GM18505 (cell line): ENCODE data around the gene FAM120AOS.

Experiments used
- ATAC-seq: cut with Tn5 transposase; IDR thresholded peaks from one replicate; pipeline ENCODE4 v1.9.1; 2021; ENCODE audit not compliant: unreplicated experiment
- POLR2A ChIP-seq: IDR thresholded peaks from 4 replicates; pipeline ENCODE4 v1.6.1; 2011; ENCODE audit warnings: borderline replicate concordance; ENCODE audit not compliant: insufficient read depth, insufficient read length; ENCODE audit errors: extremely low read depth

The FAM120AOS gene

GRCh38 chr9:93477397-93477796, 24.0 kb upstream of the FAM120AOS start:
- no peak for ATAC-seq
- no peak for TF ChIP-seq POLR2A

DNA sequence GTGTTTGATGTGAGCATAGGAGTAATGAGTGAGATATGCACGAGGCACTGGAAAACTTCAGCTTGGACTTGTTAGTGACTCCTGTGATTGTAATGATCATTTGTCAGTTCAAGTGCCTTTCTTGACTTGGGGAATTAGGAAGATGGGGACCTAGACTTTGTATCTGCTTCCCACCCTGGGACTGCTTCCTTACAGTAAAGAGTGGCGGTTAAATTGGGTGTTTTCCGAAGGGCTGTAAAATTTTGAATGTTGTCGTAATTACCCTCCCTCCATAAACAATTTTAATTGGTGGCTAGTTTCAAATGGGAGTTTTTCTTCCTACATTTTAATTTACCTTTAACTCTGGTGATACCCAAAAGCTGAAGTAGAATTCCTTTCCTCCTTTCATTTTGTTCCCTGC, 23.5 kb upstream of the FAM120AOS start:
- no peak for TF ChIP-seq POLR2A
- no peak for ATAC-seq

DNA sequence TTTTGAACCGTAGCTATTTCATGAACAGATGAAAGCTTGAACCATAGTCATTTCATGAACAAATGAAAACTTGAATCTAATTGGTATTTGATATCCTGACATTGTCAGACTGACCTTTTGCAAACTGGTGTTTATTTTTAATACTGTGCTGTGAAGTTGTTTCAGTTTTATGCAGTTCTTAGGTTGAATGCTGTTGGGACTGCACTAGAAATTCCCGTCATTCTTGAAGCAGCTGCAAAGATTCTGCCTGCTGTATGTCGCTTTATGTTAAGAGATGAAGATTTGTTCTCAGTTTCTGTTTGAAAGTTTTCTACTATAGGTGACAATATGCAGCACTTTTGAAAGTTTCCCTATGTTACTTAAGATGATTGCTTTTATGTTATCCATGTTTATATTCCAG, 22.5 kb upstream of the FAM120AOS start:
- no peak for ATAC-seq

DNA sequence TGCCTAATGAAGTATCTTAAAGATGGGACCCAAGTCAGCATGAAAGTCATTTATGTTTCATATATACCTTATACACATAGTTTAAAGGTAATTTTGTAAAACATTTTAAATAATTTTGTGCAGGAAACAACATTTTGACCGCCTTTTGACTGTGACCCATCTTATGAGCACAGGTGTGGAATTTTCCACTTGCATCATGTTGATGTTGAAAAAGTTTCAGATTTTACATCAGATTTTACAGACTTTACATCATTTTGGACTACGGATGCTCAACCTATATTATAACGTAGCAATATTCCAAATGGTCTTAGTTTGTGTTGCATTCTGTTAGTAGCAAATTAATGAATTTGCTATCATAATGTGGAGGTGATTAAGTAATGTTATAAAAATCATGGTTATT, 21.7 kb upstream of the FAM120AOS start:
- ATAC-seq: no peak
- no peak for TF ChIP-seq POLR2A

More for the DNA sequence above, 22.5 kb upstream of the FAM120AOS start:
- TF ChIP-seq POLR2A: no peak

DNA sequence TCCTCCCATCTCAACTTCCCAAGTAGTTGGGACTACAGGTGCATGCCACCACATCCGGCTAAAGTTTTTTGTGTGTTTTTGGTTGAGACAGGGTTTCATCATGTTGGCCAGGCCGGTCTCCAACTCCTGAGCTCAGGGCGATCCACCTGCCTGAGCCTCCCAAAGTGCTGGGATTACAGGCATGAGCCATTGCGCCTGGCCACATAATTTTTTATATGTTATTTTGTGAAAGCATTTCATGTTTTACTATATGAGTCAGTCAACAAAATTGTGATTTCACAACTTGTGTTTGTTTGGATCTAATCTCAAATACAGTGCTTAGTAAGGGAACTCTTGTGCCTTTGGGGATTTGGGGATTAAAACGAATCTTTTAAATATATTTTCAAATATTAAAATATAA, 20.0 kb upstream of the FAM120AOS start:
- no peak for TF ChIP-seq POLR2A

GRCh38 chr9:93471124-93471523, 17.7 kb upstream of the FAM120AOS start:
- no peak for TF ChIP-seq POLR2A
- ATAC-seq: no peak

More for the DNA sequence above, 20.0 kb upstream of the FAM120AOS start:
- no peak for ATAC-seq

GRCh38 chr9:93470391-93470790, 17.0 kb upstream of the FAM120AOS start:
- no peak for ATAC-seq
- no peak for TF ChIP-seq POLR2A

DNA sequence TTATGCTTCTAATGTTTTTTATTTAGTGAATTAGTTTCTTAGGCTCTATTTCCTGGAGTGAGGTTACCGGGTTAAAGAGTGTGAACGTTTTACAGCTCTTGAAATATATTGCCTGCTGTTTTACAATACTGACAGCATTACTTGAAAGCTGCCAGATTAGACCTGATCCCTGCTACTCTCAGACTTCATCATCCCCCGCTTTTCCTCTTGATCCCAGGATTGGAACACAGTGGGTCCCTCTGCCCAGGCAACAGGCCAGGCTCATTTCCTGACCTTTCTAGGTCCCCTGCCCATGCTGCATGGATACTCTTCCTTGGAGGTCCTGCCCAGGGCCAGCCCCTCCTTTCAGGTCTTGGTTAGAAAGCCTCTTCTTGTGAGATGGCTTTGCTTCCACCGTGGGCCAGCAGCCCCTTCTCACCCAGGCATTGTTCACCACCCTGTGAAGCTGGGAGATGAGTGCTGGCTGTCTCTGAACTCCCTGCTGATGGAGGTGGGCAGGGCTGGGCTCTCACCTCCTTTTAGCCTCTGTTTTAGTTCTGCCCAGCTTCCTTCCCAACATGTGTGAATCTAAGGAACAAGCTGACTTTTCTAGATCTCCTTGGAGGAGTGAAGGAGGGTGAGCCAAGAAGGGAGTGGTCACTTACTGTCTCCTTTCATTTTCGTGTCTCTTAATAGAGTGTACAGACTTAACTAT, 15.5 kb upstream of the FAM120AOS start:
- no peak for TF ChIP-seq POLR2A

DNA sequence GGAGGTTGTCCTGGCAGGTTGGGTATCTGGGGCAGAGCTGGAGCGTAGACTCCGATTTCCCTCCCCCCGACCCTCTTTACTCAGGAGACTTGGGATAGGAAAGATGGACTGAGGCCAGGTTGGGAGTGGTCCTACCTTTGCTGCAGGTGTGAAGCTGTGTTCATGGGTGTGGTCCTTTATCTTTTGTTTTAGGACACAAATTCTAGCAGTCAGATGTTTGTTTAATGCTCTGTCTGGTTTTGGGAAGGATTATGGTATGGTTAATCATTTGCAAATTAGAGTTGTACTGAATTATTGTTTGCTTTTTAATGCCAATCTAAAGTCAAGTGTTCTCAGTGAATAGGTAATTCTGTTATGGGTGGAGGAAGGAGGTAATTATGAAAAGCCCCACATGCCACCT, 14.1 kb upstream of the FAM120AOS start:
- no peak for TF ChIP-seq POLR2A
- no peak for ATAC-seq

More for the DNA sequence above, 15.5 kb upstream of the FAM120AOS start:
- no peak for ATAC-seq

GRCh38 chr9:93467062-93467416, 13.7 kb upstream of the FAM120AOS start:
- TF ChIP-seq POLR2A: no peak
- ATAC-seq: no peak

DNA sequence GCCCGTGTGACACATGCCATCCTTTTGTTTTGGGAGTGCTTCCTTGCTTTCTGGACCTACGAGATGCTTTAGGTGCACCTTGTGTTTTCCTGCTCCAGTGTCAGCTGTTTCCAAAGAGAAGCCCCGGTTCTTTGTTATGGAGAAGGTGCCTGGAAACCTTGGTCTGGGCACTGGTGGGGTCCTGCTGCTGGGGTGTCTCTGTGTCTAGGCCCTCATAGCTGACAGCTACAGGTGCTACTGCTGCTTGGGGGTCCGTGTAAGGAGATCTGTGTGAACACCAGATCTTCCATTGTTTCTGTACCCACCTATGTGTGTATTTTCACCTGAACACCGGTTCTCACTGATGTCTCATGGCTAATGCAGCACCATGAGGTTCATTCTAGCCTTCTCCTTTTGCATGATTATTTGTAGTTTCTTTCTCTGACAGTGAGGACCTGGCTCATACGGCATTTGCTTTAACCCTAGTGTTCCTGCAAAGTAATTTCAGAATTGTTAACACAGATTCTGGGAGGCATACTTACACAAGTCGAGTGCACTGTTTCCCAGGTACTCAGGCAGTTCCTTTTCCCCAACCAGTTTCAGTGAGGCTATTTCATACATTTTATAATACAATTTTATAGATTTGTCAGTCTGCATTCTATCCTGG, 13.2 kb upstream of the FAM120AOS start:
- ATAC-seq: no peak
- no peak for TF ChIP-seq POLR2A

GRCh38 chr9:93465855-93466254, 12.5 kb upstream of the FAM120AOS start:
- no peak for TF ChIP-seq POLR2A
- ATAC-seq: no peak

- ATAC-seq: no peak
- no peak for TF ChIP-seq POLR2A
These were observed 11.5 kb upstream of the FAM120AOS start for GRCh38 chr9:93464876-93465275.

DNA sequence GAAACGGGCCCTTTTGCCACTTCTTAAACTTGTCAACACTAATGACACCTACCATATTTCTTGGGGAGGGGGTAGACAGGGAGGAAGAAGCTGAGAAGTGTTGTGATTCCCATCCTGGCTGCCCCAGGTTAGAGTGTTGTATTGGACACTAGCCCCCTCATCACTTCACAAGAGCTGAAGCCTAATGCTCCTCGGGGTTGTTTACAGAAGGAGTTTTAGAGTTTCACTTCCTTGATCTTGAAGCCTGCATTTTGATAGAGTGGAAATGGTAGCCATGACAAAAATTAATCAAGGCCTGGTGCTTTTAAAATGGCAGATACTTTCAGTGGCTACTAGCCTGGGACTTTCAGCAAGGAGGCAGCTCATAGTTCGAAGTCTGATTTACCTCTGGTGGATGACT, 11.0 kb upstream of the FAM120AOS start:
- no peak for TF ChIP-seq POLR2A
- ATAC-seq: no peak

- ATAC-seq: no peak
- no peak for TF ChIP-seq POLR2A
These were observed 10.4 kb upstream of the FAM120AOS start for GRCh38 chr9:93463638-93464248.

- TF ChIP-seq POLR2A: no peak
- no peak for ATAC-seq
These were observed 8.4 kb upstream of the FAM120AOS start for GRCh38 chr9:93461821-93462220.
